Mesenchymal stem cell (in vitro differentiated cells and primary cell): ENCODE results near the gene ECSCR.

Source experiments
- DNase-seq: peaks from one replicate; pipeline ENCODE4 v3.0.0-alpha.2; 2013
- H2AFZ ChIP-seq: one replicate; pipeline ENCODE4 v1.6.1; 2013; ENCODE audit warnings: low read depth, mild to moderate bottlenecking, control low read depth, inconsistent platforms, low read length, moderate library complexity
- H2AK5ac ChIP-seq: 2 replicates; pipeline ENCODE4 v1.6.1; 2013; ENCODE audit warnings: low read length, moderate library complexity, mild to moderate bottlenecking, inconsistent platforms; ENCODE audit not compliant: severe bottlenecking
- H2BK120ac ChIP-seq: one replicate; pipeline ENCODE4 v1.6.1; 2013; ENCODE audit warnings: low read depth, mild to moderate bottlenecking, inconsistent platforms, low read length, moderate library complexity
- H2BK12ac ChIP-seq, 2 experiments: one replicate each; pipeline ENCODE4 v1.6.1; 2013; ENCODE audit warnings: inconsistent platforms in 2 of 2, low read length in 2 of 2, mild to moderate bottlenecking in 2 of 2, moderate library complexity in 2 of 2, control low read depth in 1 of 2
- H2BK15ac ChIP-seq: one replicate; pipeline ENCODE4 v1.6.1; 2013; ENCODE audit warnings: mild to moderate bottlenecking, low read depth, inconsistent platforms; ENCODE audit not compliant: poor library complexity, severe bottlenecking
- H2BK5ac ChIP-seq: 2 replicates; pipeline ENCODE4 v1.6.1; 2013; ENCODE audit warnings: low read depth, mild to moderate bottlenecking, low read length, control low read depth, inconsistent platforms; ENCODE audit not compliant: poor library complexity, severe bottlenecking
- H3K14ac ChIP-seq, 2 experiments: one replicate each; pipeline ENCODE4 v1.6.1; 2013; ENCODE audit warnings: inconsistent platforms in 2 of 2, low read length in 2 of 2, control low read depth in 1 of 2, mild to moderate bottlenecking in 1 of 2, moderate library complexity in 1 of 2
- H3K18ac ChIP-seq, 2 experiments: one replicate each; pipeline ENCODE4 v1.6.1; 2013; ENCODE audit warnings: inconsistent platforms in 2 of 2, low read length in 2 of 2, control low read depth in 1 of 2, low read depth in 1 of 2, mild to moderate bottlenecking in 1 of 2
- H3K23ac ChIP-seq, 2 experiments: one replicate each; pipeline ENCODE4 v1.6.1; 2013; ENCODE audit warnings: inconsistent platforms in 2 of 2, low read length in 2 of 2, mild to moderate bottlenecking in 2 of 2, moderate library complexity in 2 of 2, control low read depth in 1 of 2
- H3K27ac ChIP-seq: 2 replicates; pipeline ENCODE4 v1.5.1; 2013; ENCODE audit warnings: mild to moderate bottlenecking, moderate library complexity, low read length, control low read depth, inconsistent platforms; ENCODE audit not compliant: poor library complexity, severe bottlenecking
- H3K27me3 ChIP-seq, 2 experiments: 2 replicates each; pipeline versions ENCODE4 v1.6.1 to v1.7.0; 2013; ENCODE audit warnings: low read length in 2 of 2, mild to moderate bottlenecking in 2 of 2, moderate library complexity in 2 of 2, control low read depth in 1 of 2, inconsistent platforms in 1 of 2; ENCODE audit not compliant: control insufficient read depth in 1 of 2, insufficient read depth in 1 of 2
- H3K36me3 ChIP-seq, 2 experiments: 2 replicates each; pipeline versions ENCODE4 v1.6.1 to v1.7.0; 2013; ENCODE audit warnings: low read length in 2 of 2, control low read depth in 1 of 2, inconsistent platforms in 1 of 2, low read depth in 1 of 2, mild to moderate bottlenecking in 1 of 2; ENCODE audit not compliant: insufficient read depth in 2 of 2, control insufficient read depth in 1 of 2
- H3K4ac ChIP-seq, 2 experiments: one replicate each; pipeline ENCODE4 v1.6.1; 2013; ENCODE audit warnings: inconsistent platforms in 2 of 2, low read length in 2 of 2, mild to moderate bottlenecking in 2 of 2, moderate library complexity in 2 of 2, control low read depth in 1 of 2, low read depth in 1 of 2
- H3K4me1 ChIP-seq: 2 replicates; pipeline ENCODE4 v1.6.1; 2013; ENCODE audit warnings: low read depth, low read length, control low read depth; ENCODE audit not compliant: control insufficient read depth, insufficient read depth
- H3K4me2 ChIP-seq: 2 replicates; pipeline ENCODE4 v1.6.1; 2013; ENCODE audit warnings: low read length, mild to moderate bottlenecking, inconsistent platforms; ENCODE audit not compliant: poor library complexity, severe bottlenecking
- H3K4me3 ChIP-seq, 2 experiments: 2 replicates each; pipeline versions ENCODE4 v1.5.1 to v1.7.0; 2013; ENCODE audit warnings: low read length in 2 of 2, mild to moderate bottlenecking in 2 of 2, control low read depth in 1 of 2, low read depth in 1 of 2; ENCODE audit not compliant: insufficient read depth in 1 of 2
- H3K79me1 ChIP-seq: replicated peaks from 2 replicates; pipeline ENCODE4 v1.6.1; 2013; ENCODE audit warnings: mild to moderate bottlenecking, control low read depth, low read length, inconsistent platforms; ENCODE audit not compliant: poor library complexity, severe bottlenecking
- H3K9ac ChIP-seq: 2 replicates; pipeline ENCODE4 v1.7.0; 2013; ENCODE audit warnings: mild to moderate bottlenecking, low read length, moderate library complexity
- H3K9me3 ChIP-seq: 2 replicates; pipeline ENCODE4 v1.7.0; 2013; ENCODE audit warnings: mild to moderate bottlenecking, low read length; ENCODE audit not compliant: control insufficient read depth
- H4K8ac ChIP-seq: one replicate; pipeline ENCODE4 v1.6.1; 2013; ENCODE audit warnings: inconsistent platforms, mild to moderate bottlenecking, low read length, moderate library complexity
- H4K91ac ChIP-seq: one replicate; pipeline ENCODE4 v1.6.1; 2013; ENCODE audit warnings: mild to moderate bottlenecking, low read length, inconsistent platforms
- WGBS: methylation state at CpG from one replicate; pipeline ENCODE4 v1.1.7; 2013; ENCODE audit warnings: mixed read lengths; 5-methylcytosine and 5-hydroxymethylcytosine counted together

ECSCR gene

DNA sequence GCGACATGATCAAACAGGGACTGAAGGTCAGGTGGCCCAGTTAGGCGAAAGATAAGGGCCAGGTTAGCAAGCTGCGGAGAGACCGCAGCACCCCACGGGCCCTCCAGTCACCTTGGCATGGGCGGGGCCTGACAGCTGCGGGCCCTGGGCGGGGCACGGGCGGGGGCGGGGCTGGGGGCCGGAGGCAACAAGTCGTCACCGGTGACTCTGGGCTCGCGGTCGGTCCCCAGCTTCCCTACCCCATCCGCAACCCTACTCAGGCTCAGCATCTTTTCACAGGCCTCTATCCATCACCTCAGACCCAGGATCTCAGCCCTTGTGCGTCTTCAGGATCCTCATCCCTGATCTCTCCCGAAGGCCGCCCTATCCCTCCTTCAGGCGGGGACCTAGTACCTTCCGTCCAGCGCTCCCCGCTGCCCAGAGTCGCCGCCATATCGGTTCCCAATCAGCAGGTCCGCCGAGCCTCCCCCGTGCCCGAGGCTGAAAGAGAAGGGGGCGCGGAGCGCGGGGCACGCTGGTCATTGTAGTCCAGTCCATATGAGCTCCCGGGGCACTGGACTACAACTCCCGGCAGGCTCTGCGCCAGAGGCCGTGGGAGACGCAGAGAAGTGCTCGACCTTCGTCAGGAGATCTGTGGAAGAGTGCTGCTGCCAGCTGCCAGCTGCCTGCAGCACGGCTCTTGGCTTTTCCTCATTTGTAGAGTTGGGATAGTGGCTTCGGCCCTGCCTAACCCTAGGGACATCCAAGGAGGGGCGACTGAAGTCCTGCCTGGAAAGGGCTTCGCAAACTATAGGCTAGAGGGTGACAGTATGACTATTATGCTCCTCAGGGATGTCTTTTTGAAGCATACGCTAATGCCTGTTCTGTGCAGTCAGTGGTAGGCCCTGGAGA lies 23.3 kb downstream of the ECSCR start, which contains the start of gene DNAJC18:
Gene DNAJC18, minus strand, starts transcription at position 513 of the 891 bp plus-strand sequence. Its CDS starts 80 bp downstream, at position 433.
- peak; percentile 93 for DNase-seq
- Histone ChIP-seq H2BK5ac (no peak within 1 kb of the TSS), H2AK5ac (peak within 1 kb of the TSS; percentile 68), H3K23ac (peak within 1 kb of the TSS in 1 of 2 experiments; percentile 73), H4K91ac (peak within 1 kb of the TSS; percentile 97), H3K79me1 (no peaks in the 10 kb centered on the region), H3K9ac (peak within 1 kb of the TSS; percentile 98), H3K14ac (peak within 1 kb of the TSS in 1 of 2 experiments; percentile 94), H2AFZ (peak within 1 kb of the TSS; percentile 59), H3K4ac (peak within 1 kb of the TSS; percentile 77 to 94), H2BK15ac (peak within 1 kb of the TSS; percentile 71), H3K36me3 (peaks cover 4 to 15% of the 10 kb centered on the region in 2 experiments), H3K9me3 (no peaks in the 10 kb centered on the region), H3K18ac (peak within 1 kb of the TSS; percentile 93 to 95), H3K27ac (peak within 1 kb of the TSS; percentile 92), H3K4me2 (peak within 1 kb of the TSS; percentile 64), H3K27me3 (no peaks in the 10 kb centered on the region), H3K4me1 (peaks cover 18% of the 10 kb centered on the region), H2BK12ac (peak within 1 kb of the TSS in 1 of 2 experiments; percentile 54), H4K8ac (peak within 1 kb of the TSS; percentile 95), H2BK120ac (peak within 1 kb of the TSS; percentile 80), H3K4me3 (peak within 1 kb of the TSS; percentile 64 to 96)
- WGBS: 6% methylated on average over 37 of the region's 49 CpGs

- no peak overlapping the region for H2BK12ac ChIP-seq
- peaks cover 18% of the 10 kb centered on the region for H3K4me1 ChIP-seq
- H3K4me3 ChIP-seq: peak overlapping the region; percentile 64 to 96
- WGBS: 41% methylated on average over 8 of the region's 8 CpGs
- no peak overlapping the region for H2AK5ac ChIP-seq
- peaks cover 6 to 15% of the 10 kb centered on the region in 2 experiments for H3K36me3 ChIP-seq
- H2BK120ac ChIP-seq: no peak overlapping the region
- H2AFZ ChIP-seq: no peak overlapping the region
- peak overlapping the region; percentile 14 for H3K18ac ChIP-seq
- H4K91ac ChIP-seq: no peak overlapping the region
- H3K4me2 ChIP-seq: peak overlapping the region; percentile 64
- peak overlapping the region in 1 of 2 experiments; percentile 36 for H3K14ac ChIP-seq
- H3K27me3 ChIP-seq: no peaks in the 10 kb centered on the region
- peak overlapping the region; percentile 98 for H3K9ac ChIP-seq
- no peak overlapping the region for H3K4ac ChIP-seq
- DNase-seq: no peak
- no peak overlapping the region for H2BK5ac ChIP-seq
- H4K8ac ChIP-seq: peak overlapping the region; percentile 42
- peak overlapping the region; percentile 4 for H3K27ac ChIP-seq
- no peak overlapping the region for H2BK15ac ChIP-seq
- H3K9me3 ChIP-seq: no peaks in the 10 kb centered on the region
- no peaks in the 10 kb centered on the region for H3K79me1 ChIP-seq
- no peak overlapping the region for H3K23ac ChIP-seq
These were observed 23.9 kb downstream of the ECSCR start for GRCh38 chr5:139438707-139439012.

GRCh38 chr5:139435676-139436075 lies 26.9 kb downstream of the ECSCR start:
- no peak overlapping the region for H3K18ac ChIP-seq
- H3K4me2 ChIP-seq: no peak overlapping the region
- no peak overlapping the region for H4K8ac ChIP-seq
- no peak overlapping the region for H3K4ac ChIP-seq
- no peak overlapping the region for H3K23ac ChIP-seq
- H3K14ac ChIP-seq: no peak overlapping the region
- H3K36me3 ChIP-seq: peaks cover 6 to 29% of the 10 kb centered on the region in 2 experiments
- H2BK120ac ChIP-seq: no peak overlapping the region
- H3K9me3 ChIP-seq: no peaks in the 10 kb centered on the region
- H3K27me3 ChIP-seq: no peaks in the 10 kb centered on the region
- H2AFZ ChIP-seq: no peak overlapping the region
- 86% methylated on average over 1 of the region's 3 CpGs for WGBS
- no peak overlapping the region for H3K27ac ChIP-seq
- no peak overlapping the region for H2BK5ac ChIP-seq
- H3K79me1 ChIP-seq: peaks cover 3% of the 10 kb centered on the region
- peaks cover 18% of the 10 kb centered on the region for H3K4me1 ChIP-seq
- DNase-seq: no peak
- no peak overlapping the region for H4K91ac ChIP-seq
- no peak overlapping the region for H3K9ac ChIP-seq
- H2BK15ac ChIP-seq: no peak overlapping the region
- no peak overlapping the region for H2AK5ac ChIP-seq
- no peak overlapping the region for H3K4me3 ChIP-seq
- no peak overlapping the region for H2BK12ac ChIP-seq

GRCh38 chr5:139431706-139432105 lies 30.8 kb downstream of the ECSCR start:
- H3K4me1 ChIP-seq: peaks cover 4% of the 10 kb centered on the region
- no peak overlapping the region for H2BK5ac ChIP-seq
- H4K8ac ChIP-seq: no peak overlapping the region
- WGBS: no CpG with 5 or more reads among the region's 1 CpG
- H2AFZ ChIP-seq: no peak overlapping the region
- H3K18ac ChIP-seq: no peak overlapping the region
- H2BK15ac ChIP-seq: no peak overlapping the region
- no peak overlapping the region for H2BK12ac ChIP-seq
- no peaks in the 10 kb centered on the region for H3K9me3 ChIP-seq
- no peak overlapping the region for H3K9ac ChIP-seq
- H2BK120ac ChIP-seq: no peak overlapping the region
- H3K27me3 ChIP-seq: no peaks in the 10 kb centered on the region
- no peak overlapping the region for H3K4ac ChIP-seq
- no peak overlapping the region for H3K14ac ChIP-seq
- no peak overlapping the region for H2AK5ac ChIP-seq
- H3K79me1 ChIP-seq: peaks cover 3% of the 10 kb centered on the region
- no peak for DNase-seq
- no peak overlapping the region for H4K91ac ChIP-seq
- no peak overlapping the region for H3K4me3 ChIP-seq
- no peak overlapping the region for H3K27ac ChIP-seq
- no peak overlapping the region for H3K4me2 ChIP-seq
- peaks cover 13 to 40% of the 10 kb centered on the region in 2 experiments for H3K36me3 ChIP-seq
- no peak overlapping the region for H3K23ac ChIP-seq
